Lower leg skin (tissue), 3 donors: Measurements from ENCODE around the gene TEKT3.

ENCODE experiments used
- POLR2A ChIP-seq, 2 donors: fragments of 450-650 bp; IDR thresholded peaks; one replicate each; pipeline ENCODE4 v1.6.1; 2016 to 2017; ENCODE audit warnings: antibody characterized with exemption in 2 of 2, mild to moderate bottlenecking in 1 of 2, moderate library complexity in 1 of 2
- TF ChIP-seq, protein P1 (sequence below), 3 donors: fragments of 450-650 bp; IDR thresholded peaks; one replicate each; pipeline ENCODE4 v1.5.1; 2016; ENCODE audit warnings: antibody characterized with exemption in 3 of 3, mild to moderate bottlenecking in 3 of 3, moderate library complexity in 2 of 3

GRCh38 chr17:15334266-15334665 is 7.1 kb downstream of the TEKT3 start:
- TF ChIP-seq, protein P1, sequence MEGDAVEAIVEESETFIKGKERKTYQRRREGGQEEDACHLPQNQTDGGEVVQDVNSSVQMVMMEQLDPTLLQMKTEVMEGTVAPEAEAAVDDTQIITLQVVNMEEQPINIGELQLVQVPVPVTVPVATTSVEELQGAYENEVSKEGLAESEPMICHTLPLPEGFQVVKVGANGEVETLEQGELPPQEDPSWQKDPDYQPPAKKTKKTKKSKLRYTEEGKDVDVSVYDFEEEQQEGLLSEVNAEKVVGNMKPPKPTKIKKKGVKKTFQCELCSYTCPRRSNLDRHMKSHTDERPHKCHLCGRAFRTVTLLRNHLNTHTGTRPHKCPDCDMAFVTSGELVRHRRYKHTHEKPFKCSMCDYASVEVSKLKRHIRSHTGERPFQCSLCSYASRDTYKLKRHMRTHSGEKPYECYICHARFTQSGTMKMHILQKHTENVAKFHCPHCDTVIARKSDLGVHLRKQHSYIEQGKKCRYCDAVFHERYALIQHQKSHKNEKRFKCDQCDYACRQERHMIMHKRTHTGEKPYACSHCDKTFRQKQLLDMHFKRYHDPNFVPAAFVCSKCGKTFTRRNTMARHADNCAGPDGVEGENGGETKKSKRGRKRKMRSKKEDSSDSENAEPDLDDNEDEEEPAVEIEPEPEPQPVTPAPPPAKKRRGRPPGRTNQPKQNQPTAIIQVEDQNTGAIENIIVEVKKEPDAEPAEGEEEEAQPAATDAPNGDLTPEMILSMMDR (IDR thresholded peaks at IDR 0.05) = no peak
- no peak for TF ChIP-seq POLR2A (IDR thresholded peaks at IDR 0.05)
